ENCODE measurements around the gene SRRM3. TPM values are rescaled to one million over a fixed set of nuclear protein-coding genes. Genes with fewer than 3 reads are reported as not detected.

SRRM3 gene
- 0.45 and 1.3 TPM in 2 replicates for total RNA-seq

GRCh38 chr7:76201732-76202665 lies at the start of gene SRRM3:
Gene SRRM3 (plus strand): TSS chr7:76201896. CDS start chr7:76235067, 33,171 bp downstream.

GRCh38 chr7:76302347-76303201 lies 100.9 kb downstream of the SRRM3 start, which contains the start of gene HSPB1:
Gene HSPB1 (plus strand): TSS chr7:76302673. CDS start chr7:76302713, 40 bp downstream.

Other genes starting within 250 kb of the SRRM3 start
- gene TMEM120A, start 207.3 kb upstream of the SRRM3 start, total RNA-seq, result 26.1 and 26.7 TPM in 2 replicates
- gene STYXL1, start 153.9 kb upstream of the SRRM3 start, total RNA-seq, result 31.8 and 43.3 TPM in 2 replicates
- 51.0 and 62.7 TPM in 2 replicates for gene MDH2, start 153.8 kb upstream of the SRRM3 start, total RNA-seq
- 54.2 and 87.1 TPM in 2 replicates for gene HSPB1, start 100.8 kb downstream of the SRRM3 start, total RNA-seq
- gene YWHAG, start 157.1 kb downstream of the SRRM3 start, total RNA-seq, result 111 and 133 TPM in 2 replicates
- 0.36 and 0.47 TPM in 2 replicates for gene SSC4D, start 207.8 kb downstream of the SRRM3 start, total RNA-seq
- 1.1 and 2.7 TPM in 2 replicates for gene ZP3, start 223.1 kb downstream of the SRRM3 start, total RNA-seq

All from endothelial cell of coronary artery (primary cell).